Endothelial cell of umbilical vein (primary cell): ENCODE measurements around the gene BHLHA15.

Source experiments
- CTCF ChIP-seq, 2 donors: IDR thresholded peaks; 1 replicate in 1 of 2; 2 replicates in 1 of 2; pipeline ENCODE4 v1.5.1; 2011; ENCODE audit warnings: low read length in 2 of 2, mild to moderate bottlenecking in 2 of 2, moderate library complexity in 2 of 2, control low read depth in 1 of 2, inconsistent platforms in 1 of 2, low read depth in 1 of 2; ENCODE audit not compliant: insufficient read depth in 1 of 2; ENCODE audit errors: extremely low read depth in 1 of 2
- EZH2 ChIP-seq: IDR thresholded peaks from 2 replicates; pipeline ENCODE4 v1.6.1; 2012; ENCODE audit warnings: borderline replicate concordance, low read depth, mild to moderate bottlenecking, moderate library complexity, low read length, inconsistent platforms; ENCODE audit not compliant: severe bottlenecking
- GATA2 ChIP-seq: IDR thresholded peaks from 2 replicates; pipeline ENCODE4 v1.7.0; 2011; ENCODE audit warnings: low read depth, mild to moderate bottlenecking, moderate library complexity, mixed read lengths, low read length; ENCODE audit not compliant: insufficient read length, insufficient read depth
- MYC ChIP-seq: IDR thresholded peaks from one replicate; pipeline ENCODE4 v1.6.1; 2011; ENCODE audit warnings: mild to moderate bottlenecking, low read depth, low read length
- POLR2A ChIP-seq: IDR thresholded peaks from 2 replicates; pipeline ENCODE4 v1.6.1; 2012; ENCODE audit warnings: low read depth, mild to moderate bottlenecking, control low read depth, low read length
- POLR2AphosphoS5 ChIP-seq: IDR thresholded peaks from 2 replicates; pipeline ENCODE4 v1.6.1; 2012; ENCODE audit warnings: low read depth, mild to moderate bottlenecking, control low read depth, low read length, moderate library complexity; ENCODE audit not compliant: insufficient read depth

DNA sequence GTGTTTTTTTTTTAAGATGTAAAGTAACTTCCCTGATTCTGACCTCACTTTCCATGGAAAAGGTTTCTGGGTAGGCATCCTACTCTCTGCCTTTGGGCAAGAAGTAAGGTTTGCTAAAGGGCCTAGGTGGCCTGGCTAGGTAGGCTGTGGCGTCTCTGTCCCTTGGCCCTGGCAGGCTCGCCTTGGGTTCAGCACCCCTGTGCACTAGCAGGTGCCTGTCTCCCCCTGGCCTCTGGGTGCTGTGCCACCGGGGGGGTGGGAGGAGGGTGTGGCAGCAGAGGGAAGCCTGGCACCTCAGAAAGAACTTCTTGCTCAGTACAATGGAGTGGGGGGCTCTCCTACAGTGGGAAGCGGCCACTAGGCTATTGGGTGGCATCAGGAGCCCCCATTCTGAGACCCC, 26.8 kb downstream of the BHLHA15 start:
- TF ChIP-seq CTCF (IDR thresholded peaks at IDR 0.05; ENCODE audit: extremely low read depth in 1 of 2, insufficient read depth in 1 of 2, low read depth in 1 of 2, low read length in 2 of 2): no peak
- no peak for TF ChIP-seq EZH2
- TF ChIP-seq POLR2A: no peak
- TF ChIP-seq GATA2: no peak
- no peak for TF ChIP-seq POLR2AphosphoS5
- TF ChIP-seq MYC: no peak
